HepG2 (cell line): ENCODE measurements around the gene SH3YL1. TPM values are rescaled to one million over a fixed set of nuclear protein-coding genes. Genes with fewer than 3 reads are reported as not detected.
A peak's percentile ranks its signal among the peaks of the same experiment; 100 is the strongest.

ENCODE experiments used
- ADNP ChIP-seq: sonication (generic); formaldehyde crosslinking; IDR thresholded peaks from 2 replicates; pipeline ENCODE4 v1.4.0; 2020; ENCODE audit warnings: missing genetic modification reagents
- CBX1 ChIP-seq: IDR thresholded peaks from one replicate; pipeline ENCODE4 v1.6.1; 2016; ENCODE audit warnings: antibody characterized with exemption, low read depth
- GATAD2A ChIP-seq: IDR thresholded peaks from 2 replicates; pipeline ENCODE4 v1.6.1; 2016
- GMEB1 ChIP-seq: sonication (generic); formaldehyde crosslinking; IDR thresholded peaks from 2 replicates; pipeline ENCODE4 v1.5.1; 2020; ENCODE audit warnings: missing genetic modification reagents, mild to moderate bottlenecking, borderline replicate concordance
- HOMEZ ChIP-seq: IDR thresholded peaks from 2 replicates; pipeline ENCODE4 v1.6.1; 2016; ENCODE audit warnings: low read depth
- KLF15 ChIP-seq: sonication (generic); formaldehyde crosslinking; IDR thresholded peaks from 2 replicates; pipeline ENCODE4 v1.8.1; 2023; ENCODE audit warnings: borderline replicate concordance, mild to moderate bottlenecking, inconsistent platforms, missing genetic modification reagents, mixed read lengths
- MAX ChIP-seq: IDR thresholded peaks from 2 replicates; pipeline ENCODE4 v1.6.1; 2012; ENCODE audit warnings: inconsistent platforms
- MXI1 ChIP-seq: IDR thresholded peaks from 3 replicates; pipeline ENCODE4 v1.6.1; 2012; ENCODE audit warnings: low read depth, low read length, inconsistent platforms, borderline replicate concordance
- PRDM4 ChIP-seq: sonication (generic); formaldehyde crosslinking; IDR thresholded peaks from 2 replicates; pipeline ENCODE4 v1.9.0; 2021; ENCODE audit warnings: missing genetic modification reagents, borderline replicate concordance
- STAG1 ChIP-seq: sonication (generic); formaldehyde crosslinking; IDR thresholded peaks from 2 replicates; pipeline ENCODE4 v1.4.0; 2020; ENCODE audit warnings: missing genetic modification reagents
- ZFP1 ChIP-seq: IDR thresholded peaks from 2 replicates; pipeline ENCODE4 v1.6.1; 2016
- ZNF652 ChIP-seq: IDR thresholded peaks from 2 replicates; pipeline ENCODE4 v1.6.1; 2016; ENCODE audit warnings: low read depth, borderline replicate concordance
- polyA plus RNA-seq, 8 experiments: library from polyadenylated mRNA; depleted of rRNA in 3 of 8; stranded (reverse) in 7 of 8; unstranded in 1 of 8; fragments of >200 nt; fragmentation: Illumina TruSeq in 4 of 8; extraction: Trizol in 4 of 8; gene quantifications; 2 replicates each; pipeline versions ENCODE4 v1.2.1 to v1.2.3, GENCODE V29; 2011 to 2016; ENCODE audit warnings: low read depth in 4 of 8, missing spikeins in 1 of 8, mixed read lengths in 1 of 8; ENCODE audit not compliant: insufficient read depth in 1 of 8
- total RNA-seq, 5 experiments: library from RNA; depleted of rRNA; stranded (reverse); fragments of >200 nt; fragmentation: Illumina TruSeq; extraction: Trizol; gene quantifications; 2 replicates each; pipeline ENCODE4 v1.2.3, GENCODE V29; 2016; ENCODE audit warnings: low read depth in 1 of 5

Gene SH3YL1
- total and polyA plus RNA-seq, 2 of the 13 experiments (the other 11 are each of a cell fraction or from before 2014, with no cell fraction given): 13.0 to 48.2 TPM

GRCh38 chr2:246489-247144, 17.2 kb downstream of the SH3YL1 start (continued):
- TF ChIP-seq HOMEZ (0 out of 2 replicates have a peak, but pooled peaks have one; percentile 29), ZNF652 (CRISPR knock-in tag) (no peak), STAG1 (CRISPR knock-in tag) (peak; percentile 56), GMEB1 (CRISPR knock-in tag) (no peak), MXI1 (peak; percentile 19; the same call in 1 of the 3 replicates), ADNP (CRISPR knock-in tag) (no peak), PRDM4 (CRISPR knock-in tag) (no peak), MAX (peak; percentile 62), CBX1 (peak; percentile 74), ZFP1 (no peak), KLF15 (CRISPR knock-in tag) (no peak), GATAD2A (CRISPR knock-in tag) (peak; percentile 50)
